ENCODE data around the gene G0S2.
A peak's percentile ranks its signal among the peaks of the same experiment; 100 is the strongest.
"Not testable (repeated sequence)": the region's sequence is repeated elsewhere in the genome, so short reads cannot be mapped to it uniquely, and the experiment has no call there.

Gene G0S2

GRCh38 chr1:209675565-209676154, 448 bp downstream of the G0S2 start:
- no peak for DNase-seq (ENCODE audit: low read depth in 2 of 3, low spot score in 2 of 3)

- no peak for DNase-seq (ENCODE audit: low read depth in 2 of 3, low spot score in 2 of 3)
Measured at GRCh38 chr1:209678981-209679539, 3.8 kb downstream of the G0S2 start.

GRCh38 chr1:209685821-209686220, 10.6 kb downstream of the G0S2 start:
- no peak for DNase-seq (ENCODE audit: low read depth in 2 of 3, low spot score in 2 of 3)

GRCh38 chr1:209686322-209686721, 11.1 kb downstream of the G0S2 start:
- no peak for DNase-seq (ENCODE audit: low read depth in 2 of 3, low spot score in 2 of 3)

- no peak for DNase-seq (ENCODE audit: low read depth in 2 of 3, low spot score in 2 of 3)
Measured at GRCh38 chr1:209688746-209689234, 13.6 kb downstream of the G0S2 start.

- no peak for DNase-seq (ENCODE audit: low read depth in 2 of 3, low spot score in 2 of 3)
Measured at GRCh38 chr1:209689477-209689876, 14.3 kb downstream of the G0S2 start.

GRCh38 chr1:209691237-209691636, 16.0 kb downstream of the G0S2 start:
- no peak for DNase-seq (ENCODE audit: low read depth in 2 of 3, low spot score in 2 of 3)

GRCh38 chr1:209692296-209692695, 17.1 kb downstream of the G0S2 start:
- DNase-seq (ENCODE audit: low read depth in 2 of 3, low spot score in 2 of 3) = no peak

- DNase-seq (ENCODE audit: low read depth in 2 of 3, low spot score in 2 of 3) = peak; percentile 23 to 56 (median 36)
Measured at GRCh38 chr1:209692745-209693504, 17.7 kb downstream of the G0S2 start.

GRCh38 chr1:209696673-209697072, 21.5 kb downstream of the G0S2 start:
- DNase-seq (ENCODE audit: low read depth in 2 of 3, low spot score in 2 of 3) = no peak

- no peak for DNase-seq (ENCODE audit: low read depth in 2 of 3, low spot score in 2 of 3)
Measured at GRCh38 chr1:209697126-209697525, 21.9 kb downstream of the G0S2 start.

GRCh38 chr1:209700686-209701085, 25.5 kb downstream of the G0S2 start:
- not testable (repeated sequence) for DNase-seq (ENCODE audit: low read depth in 2 of 3, low spot score in 2 of 3)

GRCh38 chr1:209702832-209703231, 27.6 kb downstream of the G0S2 start:
- no peak for DNase-seq (ENCODE audit: low read depth in 2 of 3, low spot score in 2 of 3)

GRCh38 chr1:209703834-209704504, 28.8 kb downstream of the G0S2 start:
- no peak for DNase-seq (ENCODE audit: low read depth in 2 of 3, low spot score in 2 of 3)

GRCh38 chr1:209704584-209704983, 29.4 kb downstream of the G0S2 start, which contains the start of gene HSD11B1:
TSS of gene HSD11B1 (plus strand) at chr1:209704846. CDS start at chr1:209704943, 97 bp downstream.
- no peak for DNase-seq (ENCODE audit: low read depth in 2 of 3, low spot score in 2 of 3)

- no peak for DNase-seq (ENCODE audit: low read depth in 2 of 3, low spot score in 2 of 3)
Measured at GRCh38 chr1:209705033-209705598, 29.9 kb downstream of the G0S2 start.

GRCh38 chr1:209706622-209707021, 31.4 kb downstream of the G0S2 start:
- no peak for DNase-seq (ENCODE audit: low read depth in 2 of 3, low spot score in 2 of 3)

GRCh38 chr1:209707308-209707707, 32.1 kb downstream of the G0S2 start:
- DNase-seq (ENCODE audit: low read depth in 2 of 3, low spot score in 2 of 3) = no peak

GRCh38 chr1:209708297-209708696, 33.1 kb downstream of the G0S2 start:
- DNase-seq (ENCODE audit: low read depth in 2 of 3, low spot score in 2 of 3) = no peak

- DNase-seq (ENCODE audit: low read depth in 2 of 3, low spot score in 2 of 3) = no peak
Measured at GRCh38 chr1:209710093-209710492, 34.9 kb downstream of the G0S2 start.

GRCh38 chr1:209710847-209711246, 35.6 kb downstream of the G0S2 start:
- DNase-seq (ENCODE audit: low read depth in 2 of 3, low spot score in 2 of 3) = no peak
